ENCODE measurements around the gene MCAM. TPM values are rescaled to one million over a fixed set of nuclear protein-coding genes. Genes with fewer than 3 reads are reported as not detected.

Gene MCAM
- total RNA-seq, 1 donor from 2014 or later, result 550 TPM

DNA sequence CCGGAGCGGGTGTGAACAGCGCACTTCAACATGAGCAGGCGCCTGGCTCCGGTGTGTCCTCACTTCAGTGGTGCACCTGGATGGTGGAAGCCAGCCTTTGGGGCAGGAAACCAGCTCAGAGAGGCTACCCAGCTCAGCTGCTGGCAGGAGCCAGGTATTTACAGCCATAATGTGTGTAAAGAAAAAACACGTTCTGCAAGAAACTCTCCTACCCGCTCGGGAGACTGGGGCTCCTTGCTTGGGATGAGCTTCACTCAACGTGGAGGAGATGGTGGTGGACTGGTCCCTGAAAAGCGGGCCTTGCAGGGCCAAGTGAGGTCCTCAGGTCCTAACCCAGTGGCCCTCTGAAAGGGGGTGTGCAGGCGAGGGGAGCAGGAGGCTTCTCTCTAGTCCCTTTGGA lies 7.5 kb downstream of the MCAM start:
- DNase-seq (ENCODE audit: low spot score), result no peak

DNA sequence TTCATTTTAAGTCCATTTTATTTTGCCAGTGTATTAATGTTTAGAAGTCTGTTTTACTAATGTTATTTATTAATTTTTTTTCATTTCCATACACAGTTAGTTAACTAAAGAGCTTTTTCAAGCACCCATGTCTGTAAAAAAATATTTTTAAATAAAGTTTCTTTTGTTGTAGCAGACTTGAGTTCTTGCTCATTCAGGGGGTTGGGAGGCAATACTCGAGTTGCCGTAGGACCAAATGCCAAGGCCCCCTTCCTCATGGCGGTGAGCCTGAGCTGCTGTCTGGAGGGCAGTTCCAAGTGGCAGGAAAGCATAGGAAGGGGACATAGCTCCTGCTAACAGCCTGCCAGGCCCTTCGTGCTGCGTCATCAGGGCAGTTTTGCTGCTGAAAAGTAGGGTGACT lies 9.0 kb downstream of the MCAM start:
- DNase-seq (ENCODE audit: low spot score), result no peak

DNA sequence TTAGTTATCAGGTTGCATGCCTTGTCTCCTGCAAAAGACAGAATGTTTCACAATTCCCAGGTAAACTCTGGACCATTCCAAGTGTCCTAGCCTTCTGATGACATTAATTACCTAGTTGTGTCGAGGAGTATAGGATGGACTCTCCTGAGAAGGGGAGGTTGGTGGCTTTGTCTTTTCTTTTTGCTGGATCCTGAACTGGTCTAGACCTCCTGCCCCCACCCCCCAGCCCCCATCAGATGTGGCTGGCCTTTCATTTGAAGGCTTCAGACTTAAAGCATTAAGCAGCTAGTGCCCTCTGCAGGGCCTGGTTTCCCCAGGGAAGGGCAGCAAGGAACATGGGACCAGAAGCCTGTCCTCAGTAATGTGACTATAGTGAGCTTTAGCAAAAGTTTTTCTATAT lies 9.7 kb downstream of the MCAM start:
- no peak for DNase-seq (ENCODE audit: low spot score)

- no peak for DNase-seq (ENCODE audit: low spot score)
Measured at GRCh38 chr11:119306373-119306890, 10.5 kb downstream of the MCAM start.

GRCh38 chr11:119305556-119306372 lies 11.2 kb downstream of the MCAM start:
- no peak for DNase-seq (ENCODE audit: low spot score)

DNA sequence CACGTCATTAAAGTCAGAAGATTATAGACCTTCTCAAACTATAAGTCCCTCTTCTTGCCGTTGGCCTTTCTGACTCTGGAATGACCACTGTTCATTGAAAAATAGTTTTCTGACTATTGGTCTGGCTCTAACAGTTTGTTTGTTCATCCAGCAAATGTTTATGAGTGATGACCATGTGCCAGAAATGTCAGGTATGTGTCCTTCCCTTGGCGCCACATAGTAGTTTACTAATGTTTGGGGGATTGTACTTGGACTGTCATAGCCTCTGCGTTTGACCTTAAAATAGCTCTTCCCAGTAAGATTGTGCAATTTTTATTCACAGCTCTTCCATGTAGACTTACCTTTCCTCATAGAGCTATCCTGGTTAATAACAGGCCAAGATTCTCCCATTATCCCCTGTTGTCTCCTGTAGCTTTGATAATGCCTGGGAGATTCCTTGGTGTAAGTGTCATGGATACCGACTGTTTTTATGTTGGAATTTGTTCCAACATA lies 13.7 kb downstream of the MCAM start:
- no peak for DNase-seq (ENCODE audit: low spot score)

DNA sequence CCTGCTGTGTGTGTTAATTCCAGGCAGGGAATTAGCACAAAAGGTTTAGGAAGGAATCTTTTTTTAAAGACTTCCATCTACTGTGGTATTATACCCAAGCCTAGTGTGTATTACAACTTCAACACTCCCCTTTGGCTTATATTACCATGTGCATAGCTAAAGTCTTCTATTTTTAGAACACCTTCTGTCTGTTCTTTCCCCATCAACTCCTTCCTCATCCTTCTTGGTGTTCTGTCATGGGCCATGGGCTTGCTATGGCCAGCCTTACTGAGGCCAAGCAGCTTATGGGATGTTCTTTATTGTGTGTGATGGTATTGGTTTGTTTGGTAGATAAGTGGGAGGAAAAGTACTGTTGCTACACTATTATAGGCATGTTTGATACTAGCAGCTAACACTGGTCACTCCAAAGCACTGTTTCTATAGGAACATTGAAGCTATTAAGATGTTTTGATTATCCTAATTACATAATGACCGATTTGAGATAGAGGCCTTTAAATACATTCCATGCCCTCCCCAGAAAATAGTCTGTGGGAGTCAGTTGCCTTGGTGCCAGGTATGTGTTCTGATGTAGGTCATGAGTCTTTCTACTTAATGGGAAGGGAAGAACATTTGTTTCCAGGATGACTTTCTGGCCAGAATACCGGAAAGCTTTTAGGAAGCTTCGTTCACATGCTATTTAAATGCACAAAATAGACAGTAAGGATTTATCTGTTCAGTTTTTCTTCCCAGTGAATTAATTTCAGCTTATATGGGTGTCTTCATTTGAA lies 16.5 kb downstream of the MCAM start:
- DNase-seq (ENCODE audit: low spot score), result no peak

- DNase-seq (ENCODE audit: low spot score), result no peak
Measured at GRCh38 chr11:119299416-119299815, 17.5 kb downstream of the MCAM start.

DNA sequence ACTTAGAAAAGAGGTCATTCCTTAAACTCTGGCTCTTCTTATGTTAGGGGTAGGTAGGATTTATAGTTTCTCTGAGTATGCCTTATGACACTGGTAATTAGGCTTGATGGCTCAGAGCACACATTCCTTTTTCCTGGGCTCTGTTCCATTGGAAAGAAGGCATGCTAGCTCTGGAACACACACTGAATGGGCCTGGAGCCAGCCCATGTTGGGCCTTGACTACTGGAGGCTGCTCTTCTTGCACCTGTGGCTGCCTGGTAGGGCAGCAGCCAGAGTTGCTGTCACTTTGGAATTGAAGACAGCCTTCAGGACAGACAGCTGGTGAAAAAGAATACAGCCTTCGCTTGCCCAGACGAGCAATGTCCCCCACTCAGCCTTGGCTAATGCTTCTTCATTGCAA lies 18.2 kb downstream of the MCAM start:
- no peak for DNase-seq (ENCODE audit: low spot score)

DNA sequence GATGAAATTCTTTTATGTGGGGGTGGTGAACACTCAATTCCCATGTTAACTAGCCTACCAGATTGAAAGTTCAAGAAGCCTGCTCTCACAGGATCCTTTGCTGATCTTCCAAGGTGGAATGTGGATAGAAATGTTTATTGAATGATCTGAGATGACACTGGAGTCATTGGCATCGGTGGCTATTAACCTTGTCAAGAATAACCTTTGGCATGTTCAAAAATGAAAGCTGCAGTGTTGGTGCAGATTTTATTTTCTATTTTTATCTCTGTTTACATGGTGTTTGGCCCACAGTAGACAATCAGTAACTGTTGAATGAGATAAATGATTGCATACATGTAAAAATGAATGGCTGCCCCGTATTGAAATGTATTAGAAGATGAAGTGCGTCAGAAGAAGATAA lies 19.0 kb downstream of the MCAM start:
- DNase-seq (ENCODE audit: low spot score), result no peak

DNA sequence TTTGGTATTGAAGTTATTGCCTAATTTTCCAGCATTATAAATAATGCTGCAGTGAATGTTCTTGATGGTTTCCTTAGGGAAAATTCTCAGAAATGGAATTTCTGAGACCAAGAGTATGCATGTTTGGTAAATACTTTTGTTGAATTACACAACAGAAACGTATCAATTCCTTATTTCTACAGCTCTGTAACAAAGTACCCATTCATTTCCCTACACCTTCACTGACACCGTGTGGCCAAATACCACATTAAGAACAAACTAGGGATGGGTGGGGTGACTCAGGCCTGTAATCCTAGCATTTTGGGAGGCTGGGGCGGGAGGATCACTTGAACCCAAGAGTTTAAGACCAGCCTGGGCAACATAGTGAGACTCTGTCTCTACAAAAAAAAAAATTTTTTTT lies 21.8 kb downstream of the MCAM start:
- DNase-seq (ENCODE audit: low spot score), result no peak

DNA sequence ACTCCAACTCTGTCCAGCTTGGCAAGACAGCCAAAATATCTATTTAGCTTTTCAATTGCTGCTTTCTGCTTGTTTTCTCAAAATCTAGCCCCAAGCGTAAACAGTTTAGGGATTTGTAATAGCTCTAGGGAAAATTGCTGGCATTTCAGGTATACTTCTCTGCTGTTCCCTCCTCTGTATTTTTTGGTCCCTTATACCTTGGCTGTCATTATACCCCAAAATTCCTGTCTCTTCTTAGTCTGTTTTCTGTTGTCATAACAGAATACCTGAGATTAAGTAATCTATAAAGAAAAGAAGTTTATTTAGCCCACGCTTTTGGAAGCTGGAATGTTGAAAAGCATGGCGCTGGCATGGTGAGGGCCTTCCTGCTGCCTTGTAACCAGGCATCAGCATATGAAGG lies 23.5 kb downstream of the MCAM start:
- DNase-seq (ENCODE audit: low spot score), result no peak

DNA sequence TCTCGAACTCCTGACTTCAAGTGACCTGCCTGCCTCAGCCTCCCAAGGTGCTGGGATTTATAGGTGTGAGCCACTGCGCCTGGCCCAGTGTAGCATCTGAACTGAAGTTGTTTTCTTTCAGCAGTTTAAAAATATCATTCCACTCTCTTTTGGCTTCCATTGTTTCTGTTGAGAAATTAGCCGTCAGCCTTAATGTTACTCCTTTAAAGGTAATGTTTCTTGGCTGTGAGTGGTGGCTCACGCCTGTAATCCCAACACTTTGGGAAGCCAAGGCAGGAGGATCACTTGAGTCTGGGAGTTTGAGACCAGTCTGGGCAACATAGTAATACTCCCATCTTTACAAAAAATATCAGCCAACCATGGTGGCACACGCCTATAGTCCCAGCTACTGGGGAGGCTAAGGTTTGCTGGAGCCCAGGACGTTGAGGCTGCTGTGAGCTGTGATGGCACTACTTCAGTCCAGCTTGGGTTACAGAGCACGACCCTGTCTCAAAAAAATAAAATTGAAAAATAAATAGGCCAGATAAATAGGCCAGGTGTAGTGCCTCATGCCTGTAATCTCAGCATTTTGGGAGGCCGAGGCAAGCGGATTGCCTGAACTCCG lies 25.9 kb downstream of the MCAM start:
- DNase-seq (ENCODE audit: low spot score), result no peak

DNA sequence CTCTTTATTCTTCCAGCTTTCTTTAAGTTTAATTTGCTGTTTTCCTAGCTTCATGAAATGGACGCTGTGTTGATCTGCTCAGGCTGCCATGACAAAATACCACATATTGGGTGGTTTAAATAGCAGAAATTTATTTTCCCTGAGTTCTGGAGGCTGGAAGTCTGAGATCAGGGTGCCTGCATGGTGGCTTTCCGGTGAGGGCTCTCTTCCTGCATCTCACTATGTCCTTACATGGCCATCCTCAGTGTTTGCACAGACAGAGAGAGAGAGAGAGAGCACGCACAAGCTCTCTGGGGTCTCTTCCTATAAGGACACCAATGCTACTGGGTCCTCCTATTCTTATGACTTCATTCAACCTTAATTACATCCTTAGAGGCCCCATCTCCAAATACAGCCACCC lies 28.7 kb downstream of the MCAM start:
- DNase-seq (ENCODE audit: low spot score), result no peak

GRCh38 chr11:119285431-119285830 lies 31.5 kb downstream of the MCAM start:
- no peak for DNase-seq (ENCODE audit: low spot score)

DNA sequence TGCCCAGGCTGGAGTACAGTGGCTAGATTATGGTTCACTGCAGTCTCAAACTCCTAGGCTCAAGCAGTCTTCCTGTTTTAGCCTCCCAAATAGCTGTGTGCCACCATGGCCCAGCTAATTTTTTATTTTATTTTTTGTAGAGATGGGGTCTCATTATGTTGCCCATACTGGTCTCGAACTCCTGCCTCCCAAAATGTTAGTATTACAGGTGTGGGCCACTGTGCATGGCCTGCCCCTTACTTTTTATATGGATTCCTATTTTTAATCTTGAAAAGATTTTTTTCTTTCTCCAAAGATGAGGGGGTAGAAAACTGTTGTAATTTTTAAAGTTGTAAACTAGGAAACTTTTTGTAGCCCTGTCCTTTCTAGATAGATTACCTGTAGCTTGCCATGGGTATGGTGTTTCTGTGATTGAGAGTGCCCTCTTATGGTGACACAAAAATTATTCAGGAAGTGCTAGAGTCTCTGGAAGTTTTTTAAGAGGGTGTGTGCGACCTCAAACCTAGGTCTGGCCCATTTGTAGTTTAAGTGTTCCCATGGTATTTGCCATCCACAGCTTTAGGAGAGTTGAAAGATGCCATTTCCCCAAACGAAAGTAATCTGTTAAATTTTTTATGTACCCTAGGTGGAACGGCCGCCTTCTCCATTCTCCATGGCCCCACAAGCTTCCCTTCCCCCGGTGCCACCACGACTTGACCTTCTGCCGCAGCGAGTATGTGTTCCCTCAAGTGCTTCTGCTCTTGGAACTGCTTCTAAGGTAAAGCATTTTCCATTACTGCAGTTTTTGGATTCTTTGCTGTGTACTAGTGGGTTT lies 32.4 kb downstream of the MCAM start:
- DNase-seq (ENCODE audit: low spot score), result no peak

DNA sequence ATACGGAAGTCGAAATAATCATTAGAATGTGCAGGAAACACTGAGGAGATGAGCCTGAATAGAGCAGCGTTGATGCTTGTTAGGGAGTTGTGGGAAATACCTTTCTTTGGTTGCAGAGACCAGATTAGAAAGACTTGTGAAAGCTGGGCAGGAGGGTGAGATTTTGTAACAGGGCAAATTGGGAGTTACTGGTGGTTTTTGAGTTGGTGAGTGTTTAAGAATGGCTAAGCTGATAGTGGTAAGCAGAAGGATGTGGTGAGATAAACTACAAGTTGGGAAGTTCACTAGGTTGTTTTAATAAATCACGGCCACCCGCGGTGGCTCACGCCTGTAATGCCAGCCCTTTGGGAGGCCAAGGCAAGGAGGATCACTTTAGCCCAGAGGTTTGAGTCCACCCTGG lies 34.4 kb downstream of the MCAM start:
- DNase-seq (ENCODE audit: low spot score), result no peak

GRCh38 chr11:119277660-119278059 lies 39.3 kb downstream of the MCAM start:
- no peak for DNase-seq (ENCODE audit: low spot score)

DNA sequence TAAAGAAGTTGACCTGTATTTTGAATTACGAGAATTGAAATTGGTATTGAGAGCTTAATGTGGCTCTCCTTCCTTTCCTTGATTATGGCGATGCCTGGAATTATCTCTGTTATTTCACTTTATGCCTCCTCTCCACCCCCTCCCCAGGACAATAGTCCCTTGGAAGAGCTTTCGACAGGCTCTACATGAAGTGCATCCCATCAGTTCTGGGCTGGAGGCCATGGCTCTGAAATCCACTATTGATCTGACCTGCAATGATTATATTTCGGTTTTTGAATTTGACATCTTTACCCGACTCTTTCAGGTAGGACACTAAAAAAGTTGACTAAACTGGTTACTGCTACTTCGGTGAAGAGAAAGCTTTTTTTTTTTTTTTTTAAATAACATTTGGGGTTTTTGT lies 43.2 kb downstream of the MCAM start:
- DNase-seq (ENCODE audit: low spot score), result no peak

DNA sequence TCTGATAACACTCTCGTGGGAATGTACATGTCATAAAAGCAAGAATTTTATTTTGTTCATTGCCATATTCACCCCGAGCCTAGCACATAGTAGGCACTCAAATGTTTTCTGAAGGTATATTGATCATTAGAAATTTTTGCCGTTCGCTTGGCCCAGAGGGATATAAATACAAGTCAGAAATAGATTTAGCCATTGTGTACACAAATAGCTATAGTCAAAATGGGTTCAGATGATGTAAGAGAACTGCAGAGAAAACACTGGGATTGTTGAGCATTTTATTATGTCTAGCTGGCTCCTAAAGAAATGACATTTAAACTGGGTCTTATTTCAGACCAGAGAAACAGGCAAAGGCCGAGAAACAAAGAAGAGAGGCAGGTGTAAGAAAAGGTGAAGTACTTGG lies 49.3 kb downstream of the MCAM start:
- DNase-seq (ENCODE audit: low spot score), result no peak

All from mesenteric fat pad (tissue), 1 donor.